DMS53 treated with DMSO at 0.1 percent for 48 hours (cell line): ENCODE data around the gene RWDD4.
"Not testable (repeated sequence)": the region's sequence is repeated elsewhere in the genome, so short reads cannot be mapped to it uniquely, and the experiment has no call there.

Experiments used
- DNase-seq: peaks from one replicate; lab custom pipeline; 2025; ENCODE audit not compliant: unreplicated experiment; lab: John Stamatoyannopoulos, UW

RWDD4 gene

GRCh38 chr4:183636503-183636902, 22.5 kb downstream of the RWDD4 start:
- peak; percentile 61 for DNase-seq

DNA sequence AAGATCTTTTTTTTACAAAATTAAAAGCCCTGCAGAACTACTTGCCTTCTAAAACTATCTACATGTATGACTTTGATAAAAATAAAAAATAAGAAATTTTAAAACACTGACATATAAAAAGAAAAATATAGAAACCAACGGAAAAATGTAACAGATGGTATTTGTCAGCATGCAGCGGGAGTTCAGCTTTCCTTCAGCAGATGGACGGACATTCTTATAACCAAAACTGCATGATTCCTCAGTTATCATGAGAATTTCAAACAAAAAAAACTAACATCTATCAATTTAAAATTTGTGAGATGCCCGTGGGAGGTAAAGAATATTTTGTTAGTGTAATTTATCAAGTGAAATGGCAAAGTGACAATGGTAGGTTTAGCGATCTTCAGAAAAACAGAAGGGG, 23.2 kb downstream of the RWDD4 start:
- no peak for DNase-seq

DNA sequence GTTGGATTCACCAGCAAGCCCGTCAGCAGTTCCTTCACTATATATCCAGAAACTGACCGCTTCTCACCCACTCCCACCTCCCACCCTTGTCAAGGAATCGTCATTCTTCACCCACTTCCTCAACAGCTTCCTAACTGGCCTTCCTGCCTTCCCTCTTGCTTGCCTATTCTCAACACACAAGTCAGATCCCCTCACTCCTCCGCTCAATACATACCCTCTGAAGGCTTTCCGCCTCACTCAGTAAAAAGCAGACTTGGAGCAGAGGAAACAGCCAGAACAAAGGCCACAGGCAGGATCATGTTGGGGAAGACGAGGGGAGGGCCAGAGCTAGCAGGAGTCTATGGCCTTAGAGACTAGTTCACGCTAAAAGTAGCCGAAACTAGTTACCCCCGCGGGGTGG, 23.7 kb downstream of the RWDD4 start:
- DNase-seq: no peak

- DNase-seq: no peak
Observed at GRCh38 chr4:183633476-183634400, 25.2 kb downstream of the RWDD4 start.

DNA sequence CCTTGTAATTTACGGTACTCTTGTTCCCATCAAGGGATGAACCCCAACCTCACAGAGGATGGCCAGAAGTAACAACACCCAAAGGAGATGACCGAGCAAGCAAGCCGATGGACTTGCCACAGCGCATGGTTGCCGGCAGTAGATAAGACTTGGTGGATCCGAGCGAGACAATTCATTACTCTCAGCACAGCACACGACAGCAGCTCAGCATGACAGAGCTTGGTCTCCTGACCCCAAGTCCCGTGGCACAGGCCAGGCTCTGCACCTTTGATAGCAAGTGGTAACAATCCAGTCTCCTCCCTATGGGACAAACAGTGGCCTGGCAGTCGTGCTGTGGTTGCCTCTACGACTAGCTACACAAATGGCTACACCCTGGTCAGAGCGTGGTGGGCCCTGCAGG, 26.3 kb downstream of the RWDD4 start:
- no peak for DNase-seq

DNA sequence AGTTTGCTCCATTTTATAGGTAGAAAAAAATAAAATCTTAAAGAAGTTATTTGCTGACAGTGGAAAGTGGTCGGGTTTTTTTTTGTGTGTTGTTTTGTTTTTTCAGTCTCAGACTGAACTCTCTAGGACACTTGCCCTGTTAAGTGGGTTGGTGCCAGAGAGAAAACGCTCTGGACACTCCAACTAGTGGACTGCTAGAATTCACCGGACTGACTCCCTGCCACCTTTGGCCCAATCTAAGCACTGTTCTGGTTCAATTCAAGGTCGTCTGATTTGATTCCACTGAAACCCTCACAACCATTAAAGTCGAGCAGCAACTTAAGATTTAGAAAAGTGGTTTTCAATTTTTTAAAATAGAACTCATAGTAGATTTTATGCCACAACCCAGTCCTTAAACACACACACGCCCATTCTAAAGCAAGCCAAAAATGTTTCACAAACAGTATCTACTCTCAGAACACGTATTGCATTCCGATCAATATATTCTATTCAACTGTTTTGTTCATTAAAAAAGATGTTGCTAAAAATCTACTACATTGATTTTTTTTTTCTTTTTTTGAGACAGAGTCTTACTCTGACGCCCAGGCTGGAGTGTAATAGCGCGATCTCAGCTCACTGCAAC, 27.3 kb downstream of the RWDD4 start:
- no peak for DNase-seq

GRCh38 chr4:183627979-183628588, 30.9 kb downstream of the RWDD4 start:
- no peak for DNase-seq

DNA sequence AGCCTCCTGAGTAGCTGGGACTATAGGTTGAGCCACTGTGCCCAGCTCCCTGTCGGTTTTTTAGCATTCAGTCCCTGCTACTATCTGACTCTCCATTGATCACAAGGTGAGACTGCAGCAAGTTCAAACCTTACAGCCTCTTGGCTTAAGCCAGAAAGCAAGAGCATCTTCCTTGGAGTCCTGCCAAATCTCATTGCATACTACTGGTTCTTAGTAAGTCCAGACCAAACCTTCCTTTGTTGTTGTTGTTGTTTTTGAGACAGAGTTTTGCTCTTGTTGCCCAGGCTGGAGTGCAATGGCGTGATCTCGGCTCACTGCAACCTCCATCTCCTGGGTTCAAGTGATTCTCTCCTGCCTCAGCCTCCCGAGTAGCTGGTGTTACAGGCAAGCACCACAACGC, 31.7 kb downstream of the RWDD4 start:
- DNase-seq: not testable (repeated sequence)

DNA sequence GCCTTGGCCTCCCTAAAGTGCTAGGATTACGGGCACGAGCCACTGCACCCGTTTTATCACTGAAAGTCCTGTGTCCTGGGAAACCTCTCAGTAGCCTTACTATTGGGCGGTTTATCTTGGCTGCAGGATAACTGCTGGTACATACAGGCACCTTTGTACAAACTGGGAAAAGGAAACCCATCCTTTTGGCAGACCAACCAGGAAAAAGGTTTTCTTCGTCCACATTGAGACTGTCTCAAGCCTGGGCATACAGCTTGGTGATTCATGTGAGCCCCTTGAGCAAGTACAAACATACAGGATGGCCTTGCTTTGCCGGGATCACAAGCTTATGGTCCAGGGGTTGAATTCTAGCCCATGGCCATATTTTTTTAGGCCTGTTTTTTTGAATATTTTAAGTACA, 32.8 kb downstream of the RWDD4 start:
- no peak for DNase-seq

DNA sequence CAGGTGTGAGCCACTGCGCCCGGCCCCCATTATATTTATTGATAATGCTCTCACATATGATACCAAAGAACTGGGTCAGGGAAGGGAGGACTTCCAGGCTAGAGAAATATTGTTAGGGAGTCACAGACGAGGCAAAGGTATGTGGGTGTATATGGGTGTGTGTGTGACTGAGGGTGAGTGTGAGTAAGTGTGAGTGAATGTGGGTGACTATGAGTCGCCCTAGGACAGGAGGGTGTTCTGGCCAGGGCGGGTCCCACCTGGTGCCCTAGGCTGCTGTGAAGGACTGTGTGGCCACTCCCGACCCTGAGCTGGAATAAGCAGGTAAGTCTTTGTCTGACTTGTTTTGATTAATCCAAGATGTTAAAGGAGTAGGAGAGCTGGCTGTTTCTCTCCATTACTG, 34.4 kb downstream of the RWDD4 start:
- DNase-seq: no peak

- DNase-seq: no peak
Observed at GRCh38 chr4:183621875-183622274, 37.1 kb downstream of the RWDD4 start.

GRCh38 chr4:183620421-183620820, 38.6 kb downstream of the RWDD4 start:
- no peak for DNase-seq

DNA sequence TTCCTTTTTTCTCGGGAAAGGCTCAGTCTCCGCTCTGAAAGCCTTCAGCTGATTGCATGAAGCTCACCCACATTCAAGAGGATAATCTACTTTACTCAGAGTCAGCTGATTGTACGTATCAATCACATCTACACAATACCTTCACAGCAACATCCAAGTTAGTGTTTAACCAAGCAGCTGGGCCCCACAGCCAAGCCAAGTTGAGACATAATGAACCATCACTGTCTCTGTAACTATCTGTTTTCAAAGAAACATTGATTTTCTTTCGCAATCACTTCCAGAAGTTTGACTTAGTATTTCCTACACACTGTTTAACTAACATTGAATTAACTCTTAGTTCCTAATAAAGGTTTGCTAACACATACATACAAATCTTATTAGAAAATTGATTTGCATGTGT, 40.3 kb downstream of the RWDD4 start:
- no peak for DNase-seq

- DNase-seq: no peak
Observed at GRCh38 chr4:183617075-183617474, 41.9 kb downstream of the RWDD4 start.

- no peak for DNase-seq
Observed at GRCh38 chr4:183612329-183613250, 46.4 kb downstream of the RWDD4 start.

GRCh38 chr4:183611210-183611830, 47.7 kb downstream of the RWDD4 start:
- DNase-seq: no peak

DNA sequence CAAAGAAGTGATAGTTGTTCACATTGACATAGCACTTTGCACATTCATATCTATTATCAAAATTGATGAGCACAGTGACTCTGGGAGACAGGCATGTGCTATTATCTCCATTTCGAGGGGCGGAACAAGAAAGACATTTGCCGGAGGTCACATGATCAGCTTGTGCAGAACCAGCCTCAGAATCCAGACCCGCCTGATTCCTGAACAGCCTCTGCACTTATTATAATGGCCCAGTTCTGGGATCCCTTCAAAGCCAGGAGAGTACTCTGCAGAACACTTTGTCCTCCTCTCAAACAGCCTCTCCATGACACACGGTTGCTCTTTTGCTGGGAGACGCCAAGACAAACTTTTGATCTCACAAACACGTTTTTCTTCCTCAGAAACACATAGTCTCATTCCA, 48.4 kb downstream of the RWDD4 start:
- no peak for DNase-seq

GRCh38 chr4:183610033-183610432, 49.0 kb downstream of the RWDD4 start:
- no peak for DNase-seq

GRCh38 chr4:183609151-183609550, 49.8 kb downstream of the RWDD4 start:
- no peak for DNase-seq

DNA sequence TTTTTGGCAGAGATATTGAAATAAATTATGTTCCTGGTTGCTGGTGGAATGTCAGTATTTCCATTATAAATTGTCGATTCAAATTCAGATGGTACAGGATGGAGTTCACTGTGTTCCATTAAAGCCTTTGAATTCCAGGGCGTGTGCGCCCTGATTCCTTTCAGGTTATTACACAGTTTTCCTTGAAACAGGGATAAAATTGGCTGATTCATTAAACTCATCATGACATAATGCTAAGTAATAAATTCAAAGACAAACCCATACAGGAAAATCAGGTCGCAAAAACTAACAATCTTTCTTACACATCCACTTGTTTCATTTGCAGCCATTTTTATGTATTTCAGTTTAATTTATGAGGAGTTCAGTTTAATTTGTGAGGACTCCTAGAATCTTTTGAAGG, 51.1 kb downstream of the RWDD4 start:
- DNase-seq: no peak
